ENCODE measurements around the gene TMEM18.

TMEM18 gene

GRCh38 chr2:720842-721241 lies 43.6 kb upstream of the TMEM18 start:
- H3K9me3 ChIP-seq (ENCODE audit: control insufficient read depth, low read length), result no peaks in the 10 kb centered on the region
- H4K8ac ChIP-seq (ENCODE audit: low read length), result no peak overlapping the region
- H2BK120ac ChIP-seq (ENCODE audit: low read depth, low read length), result no peak overlapping the region
- H3K27ac ChIP-seq (ENCODE audit: low read length, poor library complexity, severe bottlenecking), result no peak overlapping the region
- DNase-seq, result no peak
- H3K14ac ChIP-seq (ENCODE audit: low read length in 2 of 2), result no peak overlapping the region
- no peaks in the 10 kb centered on the region for H3K4me1 ChIP-seq (ENCODE audit: control insufficient read depth, insufficient read depth, low read depth, low read length)
- no peak overlapping the region for H2BK12ac ChIP-seq (ENCODE audit: low read length in 2 of 2)
- H3K4me2 ChIP-seq (ENCODE audit: low read length, poor library complexity, severe bottlenecking), result no peak overlapping the region
- no peak overlapping the region for H3K4me3 ChIP-seq (ENCODE audit: insufficient read depth in 1 of 2, low read depth in 1 of 2, low read length in 2 of 2)
- H3K4ac ChIP-seq (ENCODE audit: low read depth in 1 of 2, low read length in 2 of 2), result no peak overlapping the region
- H3K27me3 ChIP-seq (ENCODE audit: control insufficient read depth in 1 of 2, insufficient read depth in 1 of 2, low read length in 2 of 2), result peaks cover 0 to 34% of the 10 kb centered on the region in 2 experiments
- H2AK5ac ChIP-seq (ENCODE audit: low read length, severe bottlenecking), result no peak overlapping the region
- no peak overlapping the region for H2BK5ac ChIP-seq (ENCODE audit: low read depth, low read length, poor library complexity, severe bottlenecking)
- H4K91ac ChIP-seq (ENCODE audit: low read length), result no peak overlapping the region
- no peak overlapping the region for H3K18ac ChIP-seq (ENCODE audit: low read depth in 1 of 2, low read length in 2 of 2)
- no peak overlapping the region for H3K9ac ChIP-seq (ENCODE audit: low read length)
- WGBS, result 87% methylated on average over 21 of the region's 21 CpGs
- H2BK15ac ChIP-seq (ENCODE audit: low read depth, poor library complexity, severe bottlenecking), result no peak overlapping the region
- no peaks in the 10 kb centered on the region for H3K36me3 ChIP-seq (ENCODE audit: control insufficient read depth in 1 of 2, insufficient read depth in 2 of 2, low read depth in 1 of 2, low read length in 2 of 2)
- H2AFZ ChIP-seq (ENCODE audit: low read depth, low read length), result no peak overlapping the region
- no peak overlapping the region for H3K23ac ChIP-seq (ENCODE audit: low read length in 2 of 2)
- no peaks in the 10 kb centered on the region for H3K79me1 ChIP-seq (replicated peaks; ENCODE audit: low read length, poor library complexity, severe bottlenecking)

GRCh38 chr2:719734-720133 lies 42.5 kb upstream of the TMEM18 start:
- Histone ChIP-seq H3K4me3 (ENCODE audit: insufficient read depth in 1 of 2, low read depth in 1 of 2, low read length in 2 of 2) (no peak overlapping the region), H3K4me1 (ENCODE audit: control insufficient read depth, insufficient read depth, low read depth, low read length) (no peaks in the 10 kb centered on the region), H2AFZ (ENCODE audit: low read depth, low read length) (no peak overlapping the region), H3K27ac (ENCODE audit: low read length, poor library complexity, severe bottlenecking) (no peak overlapping the region), H2BK120ac (ENCODE audit: low read depth, low read length) (no peak overlapping the region), H2AK5ac (ENCODE audit: low read length, severe bottlenecking) (no peak overlapping the region), H4K91ac (ENCODE audit: low read length) (no peak overlapping the region), H3K4ac (ENCODE audit: low read depth in 1 of 2, low read length in 2 of 2) (no peak overlapping the region), H3K79me1 (replicated peaks; ENCODE audit: low read length, poor library complexity, severe bottlenecking) (no peaks in the 10 kb centered on the region), H3K36me3 (ENCODE audit: control insufficient read depth in 1 of 2, insufficient read depth in 2 of 2, low read depth in 1 of 2, low read length in 2 of 2) (no peaks in the 10 kb centered on the region), H2BK5ac (ENCODE audit: low read depth, low read length, poor library complexity, severe bottlenecking) (no peak overlapping the region), H2BK12ac (ENCODE audit: low read length in 2 of 2) (no peak overlapping the region), H3K23ac (ENCODE audit: low read length in 2 of 2) (no peak overlapping the region), H3K14ac (ENCODE audit: low read length in 2 of 2) (no peak overlapping the region), H2BK15ac (ENCODE audit: low read depth, poor library complexity, severe bottlenecking) (no peak overlapping the region), H3K4me2 (ENCODE audit: low read length, poor library complexity, severe bottlenecking) (no peak overlapping the region), H3K9ac (ENCODE audit: low read length) (no peak overlapping the region), H3K9me3 (ENCODE audit: control insufficient read depth, low read length) (no peaks in the 10 kb centered on the region), H3K27me3 (ENCODE audit: control insufficient read depth in 1 of 2, insufficient read depth in 1 of 2, low read length in 2 of 2) (peaks cover 0 to 39% of the 10 kb centered on the region in 2 experiments), H4K8ac (ENCODE audit: low read length) (no peak overlapping the region), H3K18ac (ENCODE audit: low read depth in 1 of 2, low read length in 2 of 2) (no peak overlapping the region)
- DNase-seq, result no peak
- 68% methylated on average over 5 of the region's 9 CpGs for WGBS

- Histone ChIP-seq H3K4ac (ENCODE audit: low read depth in 1 of 2, low read length in 2 of 2) (no peak overlapping the region), H3K9ac (ENCODE audit: low read length) (no peak overlapping the region), H3K4me2 (ENCODE audit: low read length, poor library complexity, severe bottlenecking) (no peak overlapping the region), H3K14ac (ENCODE audit: low read length in 2 of 2) (no peak overlapping the region), H4K8ac (ENCODE audit: low read length) (no peak overlapping the region), H2BK120ac (ENCODE audit: low read depth, low read length) (no peak overlapping the region), H3K27me3 (ENCODE audit: control insufficient read depth in 1 of 2, insufficient read depth in 1 of 2, low read length in 2 of 2) (peaks cover 0 to 33% of the 10 kb centered on the region in 2 experiments), H3K36me3 (ENCODE audit: control insufficient read depth in 1 of 2, insufficient read depth in 2 of 2, low read depth in 1 of 2, low read length in 2 of 2) (no peaks in the 10 kb centered on the region), H3K79me1 (replicated peaks; ENCODE audit: low read length, poor library complexity, severe bottlenecking) (no peaks in the 10 kb centered on the region), H3K18ac (ENCODE audit: low read depth in 1 of 2, low read length in 2 of 2) (no peak overlapping the region), H3K9me3 (ENCODE audit: control insufficient read depth, low read length) (no peaks in the 10 kb centered on the region), H2BK12ac (ENCODE audit: low read length in 2 of 2) (no peak overlapping the region), H2BK15ac (ENCODE audit: low read depth, poor library complexity, severe bottlenecking) (no peak overlapping the region), H2AK5ac (ENCODE audit: low read length, severe bottlenecking) (no peak overlapping the region), H3K4me1 (ENCODE audit: control insufficient read depth, insufficient read depth, low read depth, low read length) (peaks cover 2% of the 10 kb centered on the region), H2AFZ (ENCODE audit: low read depth, low read length) (no peak overlapping the region), H3K4me3 (ENCODE audit: insufficient read depth in 1 of 2, low read depth in 1 of 2, low read length in 2 of 2) (no peak overlapping the region), H3K27ac (ENCODE audit: low read length, poor library complexity, severe bottlenecking) (no peak overlapping the region), H2BK5ac (ENCODE audit: low read depth, low read length, poor library complexity, severe bottlenecking) (no peak overlapping the region), H4K91ac (ENCODE audit: low read length) (no peak overlapping the region), H3K23ac (ENCODE audit: low read length in 2 of 2) (no peak overlapping the region)
- DNase-seq, result no peak
Measured at GRCh38 chr2:719191-719590, 42.0 kb upstream of the TMEM18 start.

DNA sequence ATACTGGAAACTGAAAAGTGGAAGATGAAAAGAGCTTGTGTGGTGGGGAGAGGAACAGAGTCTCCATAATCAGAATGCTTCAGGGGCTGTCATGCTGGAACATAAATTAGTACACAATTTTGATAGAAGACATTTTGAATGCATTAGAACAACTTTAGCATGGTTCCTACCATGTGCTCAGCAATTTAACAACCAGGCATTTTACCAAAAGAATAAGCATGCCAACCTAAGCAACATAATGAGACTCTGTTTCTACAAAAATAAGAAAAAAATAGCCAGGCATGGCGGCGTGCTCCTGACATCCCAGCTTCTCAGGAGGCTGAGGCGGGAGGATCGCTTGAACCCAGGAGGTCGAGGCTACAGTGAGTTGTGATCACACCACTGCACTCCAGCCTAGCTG lies 40.5 kb upstream of the TMEM18 start:
- H3K23ac ChIP-seq (ENCODE audit: low read length in 2 of 2), result no peak overlapping the region
- H3K4me2 ChIP-seq (ENCODE audit: low read length, poor library complexity, severe bottlenecking), result no peak overlapping the region
- H4K91ac ChIP-seq (ENCODE audit: low read length), result no peak overlapping the region
- whole genome bisulfite sequencing, result 82% methylated on average over 5 of the region's 5 CpGs
- no peak overlapping the region for H2BK15ac ChIP-seq (ENCODE audit: low read depth, poor library complexity, severe bottlenecking)
- peaks cover 0 to 28% of the 10 kb centered on the region in 2 experiments for H3K27me3 ChIP-seq (ENCODE audit: control insufficient read depth in 1 of 2, insufficient read depth in 1 of 2, low read length in 2 of 2)
- H2BK12ac ChIP-seq (ENCODE audit: low read length in 2 of 2), result no peak overlapping the region
- no peak for DNase-seq
- no peak overlapping the region for H2BK120ac ChIP-seq (ENCODE audit: low read depth, low read length)
- no peak overlapping the region for H3K18ac ChIP-seq (ENCODE audit: low read depth in 1 of 2, low read length in 2 of 2)
- peaks cover 2% of the 10 kb centered on the region for H3K4me1 ChIP-seq (ENCODE audit: control insufficient read depth, insufficient read depth, low read depth, low read length)
- no peaks in the 10 kb centered on the region for H3K79me1 ChIP-seq (replicated peaks; ENCODE audit: low read length, poor library complexity, severe bottlenecking)
- H3K14ac ChIP-seq (ENCODE audit: low read length in 2 of 2), result no peak overlapping the region
- no peaks in the 10 kb centered on the region for H3K9me3 ChIP-seq (ENCODE audit: control insufficient read depth, low read length)
- no peak overlapping the region for H3K4ac ChIP-seq (ENCODE audit: low read depth in 1 of 2, low read length in 2 of 2)
- no peak overlapping the region for H2AFZ ChIP-seq (ENCODE audit: low read depth, low read length)
- H4K8ac ChIP-seq (ENCODE audit: low read length), result no peak overlapping the region
- no peak overlapping the region for H3K27ac ChIP-seq (ENCODE audit: low read length, poor library complexity, severe bottlenecking)
- H2BK5ac ChIP-seq (ENCODE audit: low read depth, low read length, poor library complexity, severe bottlenecking), result no peak overlapping the region
- H2AK5ac ChIP-seq (ENCODE audit: low read length, severe bottlenecking), result no peak overlapping the region
- no peak overlapping the region for H3K4me3 ChIP-seq (ENCODE audit: insufficient read depth in 1 of 2, low read depth in 1 of 2, low read length in 2 of 2)
- H3K36me3 ChIP-seq (ENCODE audit: control insufficient read depth in 1 of 2, insufficient read depth in 2 of 2, low read depth in 1 of 2, low read length in 2 of 2), result no peaks in the 10 kb centered on the region
- H3K9ac ChIP-seq (ENCODE audit: low read length), result no peak overlapping the region

Data from mesenchymal stem cell (in vitro differentiated cells and primary cell).